ENCODE data around the gene KLHDC10. TPM values are rescaled to one million over a fixed set of nuclear protein-coding genes. Genes with fewer than 3 reads are reported as not detected.

Gene KLHDC10
- total RNA-seq, 1 donor from 2014 or later = 15.6 TPM

DNA sequence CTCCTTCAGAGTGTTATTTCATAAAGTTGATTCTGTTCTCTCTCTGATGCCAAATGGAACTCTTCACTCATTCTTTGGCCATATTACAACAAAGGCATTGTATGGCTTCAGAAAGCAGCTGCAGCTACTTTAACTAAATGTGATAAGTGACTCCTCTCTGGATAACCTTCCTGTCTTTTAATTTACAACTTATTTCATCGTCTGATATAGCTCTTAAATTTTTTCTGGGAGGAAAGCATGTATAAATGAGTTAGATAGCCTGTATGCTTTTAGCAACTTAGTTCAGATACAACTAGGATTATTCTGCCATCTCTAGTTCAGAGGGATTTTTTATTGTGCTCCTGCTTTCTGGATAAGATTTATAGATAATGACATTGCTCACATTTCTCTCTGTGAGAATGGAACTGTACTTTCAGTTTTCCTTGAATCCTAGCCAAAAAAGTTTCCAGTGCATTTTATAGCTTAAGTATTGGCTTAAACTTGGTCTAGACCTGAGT lies 57.5 kb downstream of the KLHDC10 start:
- no peaks in the 10 kb centered on the region for H3K27me3 ChIP-seq (ENCODE audit: control insufficient read depth, insufficient read depth, low read length)
- H3K36me3 ChIP-seq (ENCODE audit: control insufficient read depth, insufficient read depth, low read length) = peaks cover 3% of the 10 kb centered on the region
- no peak overlapping the region for H3K4me3 ChIP-seq (ENCODE audit: low read depth, low read length)
- no peak for DNase-seq (ENCODE audit: low read depth)
- TF ChIP-seq, protein P1, sequence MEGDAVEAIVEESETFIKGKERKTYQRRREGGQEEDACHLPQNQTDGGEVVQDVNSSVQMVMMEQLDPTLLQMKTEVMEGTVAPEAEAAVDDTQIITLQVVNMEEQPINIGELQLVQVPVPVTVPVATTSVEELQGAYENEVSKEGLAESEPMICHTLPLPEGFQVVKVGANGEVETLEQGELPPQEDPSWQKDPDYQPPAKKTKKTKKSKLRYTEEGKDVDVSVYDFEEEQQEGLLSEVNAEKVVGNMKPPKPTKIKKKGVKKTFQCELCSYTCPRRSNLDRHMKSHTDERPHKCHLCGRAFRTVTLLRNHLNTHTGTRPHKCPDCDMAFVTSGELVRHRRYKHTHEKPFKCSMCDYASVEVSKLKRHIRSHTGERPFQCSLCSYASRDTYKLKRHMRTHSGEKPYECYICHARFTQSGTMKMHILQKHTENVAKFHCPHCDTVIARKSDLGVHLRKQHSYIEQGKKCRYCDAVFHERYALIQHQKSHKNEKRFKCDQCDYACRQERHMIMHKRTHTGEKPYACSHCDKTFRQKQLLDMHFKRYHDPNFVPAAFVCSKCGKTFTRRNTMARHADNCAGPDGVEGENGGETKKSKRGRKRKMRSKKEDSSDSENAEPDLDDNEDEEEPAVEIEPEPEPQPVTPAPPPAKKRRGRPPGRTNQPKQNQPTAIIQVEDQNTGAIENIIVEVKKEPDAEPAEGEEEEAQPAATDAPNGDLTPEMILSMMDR (IDR thresholded peaks at IDR 0.05; ENCODE audit: insufficient read depth, low read length, poor library complexity, severe bottlenecking) = no peak

DNA sequence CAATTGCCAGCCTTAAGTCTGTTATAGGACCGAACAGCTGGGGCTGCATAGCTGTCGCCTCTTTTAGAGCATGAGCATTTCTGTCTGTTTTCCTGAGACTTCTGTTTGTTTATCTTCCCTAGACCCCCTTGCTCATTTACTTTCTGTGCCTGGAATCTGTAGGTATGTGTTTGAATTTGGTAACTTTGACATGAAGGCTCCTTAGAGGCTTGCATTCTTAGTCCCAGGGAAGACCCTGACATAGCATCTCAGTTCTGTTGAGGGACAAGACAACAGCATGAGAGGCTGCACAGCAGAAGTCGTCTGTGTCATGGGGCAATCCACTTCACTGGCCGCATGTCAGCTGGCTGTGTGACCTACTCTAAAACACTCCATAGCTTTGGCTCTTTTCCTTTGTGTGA lies 58.7 kb downstream of the KLHDC10 start:
- Histone ChIP-seq H3K27me3 (ENCODE audit: control insufficient read depth, insufficient read depth, low read length) (no peaks in the 10 kb centered on the region), H3K4me3 (ENCODE audit: low read depth, low read length) (no peak overlapping the region), H3K36me3 (ENCODE audit: control insufficient read depth, insufficient read depth, low read length) (peaks cover 3% of the 10 kb centered on the region)
- TF ChIP-seq, protein P1 (IDR thresholded peaks at IDR 0.05; ENCODE audit: insufficient read depth, low read length, poor library complexity, severe bottlenecking) = no peak
- no peak for DNase-seq (ENCODE audit: low read depth)

DNA sequence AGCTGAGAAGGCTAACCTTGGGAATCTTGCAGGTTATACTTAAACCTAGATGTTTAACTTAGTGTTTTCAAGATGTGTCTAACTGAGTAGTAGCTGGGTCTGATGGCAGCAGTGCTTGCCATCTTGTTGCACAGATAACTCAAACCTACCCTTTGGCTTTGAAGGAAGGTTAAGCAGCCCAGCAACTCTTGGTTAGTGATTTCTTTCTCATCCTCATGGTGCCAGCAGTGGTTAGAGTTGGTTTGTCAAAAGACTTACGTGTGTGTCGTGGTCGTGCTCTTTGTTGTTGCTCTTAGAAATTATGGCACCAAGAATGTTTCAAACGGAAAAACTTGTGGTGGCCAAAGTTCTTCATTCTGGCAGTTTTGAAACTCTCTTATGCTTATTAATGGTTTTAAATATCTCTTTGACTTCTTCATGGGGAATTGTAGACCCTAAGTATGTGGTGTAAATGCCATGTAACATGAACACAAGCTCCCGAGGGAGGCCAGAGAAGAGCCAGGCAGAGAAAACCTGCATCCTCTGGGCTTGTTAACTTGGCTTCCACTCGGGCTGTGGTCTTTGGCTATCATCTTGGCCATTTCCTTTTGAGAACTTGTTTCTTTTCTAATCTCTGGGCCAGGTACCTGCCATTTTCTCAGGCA lies 61.0 kb downstream of the KLHDC10 start:
- Histone ChIP-seq H3K27me3 (ENCODE audit: control insufficient read depth, insufficient read depth, low read length) (no peaks in the 10 kb centered on the region), H3K36me3 (ENCODE audit: control insufficient read depth, insufficient read depth, low read length) (peaks cover 5% of the 10 kb centered on the region), H3K4me3 (ENCODE audit: low read depth, low read length) (no peak overlapping the region)
- TF ChIP-seq, protein P1 (IDR thresholded peaks at IDR 0.05; ENCODE audit: insufficient read depth, low read length, poor library complexity, severe bottlenecking) = no peak
- no peak for DNase-seq (ENCODE audit: low read depth)

DNA sequence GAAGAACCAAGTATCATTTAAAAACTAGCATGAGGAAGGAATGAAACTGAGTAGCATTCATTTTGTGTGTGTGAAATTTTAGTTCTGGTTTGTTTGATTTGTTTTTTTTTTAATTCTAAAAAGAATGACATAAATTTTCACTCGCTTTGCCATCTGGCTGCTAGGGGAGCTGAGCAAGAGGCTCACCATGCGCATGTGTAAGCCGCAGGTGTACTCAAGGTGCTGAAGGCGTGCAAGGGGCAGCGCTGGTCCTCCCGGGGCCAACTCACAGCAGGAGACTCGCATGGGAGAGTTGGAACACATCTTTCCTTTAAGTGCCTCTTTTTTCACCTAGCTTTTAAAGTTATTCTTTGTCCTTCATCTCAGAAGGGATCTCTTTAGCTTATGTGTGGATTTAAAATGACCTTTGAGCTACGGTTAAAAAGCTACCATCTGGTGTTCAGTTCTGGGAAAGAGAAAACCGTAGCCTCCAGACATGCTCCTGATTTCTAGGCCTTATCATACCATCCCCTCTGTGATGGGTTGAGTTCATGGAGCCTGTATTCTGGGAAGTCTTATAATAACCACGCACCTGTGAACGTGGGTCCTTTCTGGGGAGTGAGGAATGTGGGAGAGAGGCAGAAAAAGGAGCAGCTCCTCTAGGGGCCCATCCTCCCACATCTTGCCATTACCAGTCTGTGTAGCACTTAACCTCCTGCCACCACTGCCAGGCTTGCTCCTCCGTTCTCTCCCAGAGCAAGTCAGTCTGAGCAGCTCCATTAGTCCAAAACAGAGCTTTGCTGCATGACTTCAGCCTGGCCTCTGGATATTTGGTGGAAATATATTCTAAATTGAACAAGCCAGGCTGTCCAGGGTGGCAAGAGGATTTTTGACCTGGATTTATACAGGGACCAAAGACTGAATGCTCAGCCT lies 61.9 kb downstream of the KLHDC10 start:
- Histone ChIP-seq H3K36me3 (ENCODE audit: control insufficient read depth, insufficient read depth, low read length) (peaks cover 5% of the 10 kb centered on the region), H3K27me3 (ENCODE audit: control insufficient read depth, insufficient read depth, low read length) (no peaks in the 10 kb centered on the region), H3K4me3 (ENCODE audit: low read depth, low read length) (no peak overlapping the region)
- TF ChIP-seq, protein P1 (IDR thresholded peaks at IDR 0.05; ENCODE audit: insufficient read depth, low read length, poor library complexity, severe bottlenecking) = no peak
- no peak for DNase-seq (ENCODE audit: low read depth)

DNA sequence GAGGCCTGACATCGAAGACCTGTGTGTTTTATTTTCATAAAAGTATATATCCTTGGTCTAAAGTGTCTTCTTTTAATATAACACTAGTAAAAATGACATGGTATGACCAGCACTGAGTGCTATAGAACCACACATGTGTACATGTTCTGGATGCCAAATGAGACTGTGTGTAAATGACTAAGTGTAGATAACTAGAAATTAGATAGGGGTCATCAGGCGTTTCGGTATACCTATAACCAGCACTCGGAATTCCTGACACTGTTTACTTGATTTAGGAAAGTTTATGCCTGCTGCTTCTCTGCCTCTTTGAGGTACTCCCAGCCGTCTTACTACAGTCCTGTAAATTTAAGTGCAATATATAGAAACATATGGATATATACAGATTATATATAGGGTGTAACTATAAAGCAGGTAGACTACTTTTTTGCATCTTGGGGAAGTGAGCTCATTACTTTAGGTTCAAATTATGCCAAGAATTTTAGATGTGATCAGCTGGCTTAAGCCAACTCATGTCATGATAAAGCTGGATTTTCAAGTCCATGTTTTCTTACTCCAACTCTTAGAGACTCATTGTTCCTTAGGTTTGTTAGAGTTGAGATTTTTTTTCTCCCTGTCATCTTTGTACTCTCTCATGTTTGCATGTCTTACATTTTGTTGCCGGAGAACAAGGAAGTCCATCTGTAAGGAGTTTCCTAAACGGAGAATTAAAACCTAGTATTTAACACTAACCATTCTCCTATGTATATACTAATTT lies 62.9 kb downstream of the KLHDC10 start:
- DNase-seq (ENCODE audit: low read depth) = no peak
- Histone ChIP-seq H3K36me3 (ENCODE audit: control insufficient read depth, insufficient read depth, low read length) (peaks cover 5% of the 10 kb centered on the region), H3K4me3 (ENCODE audit: low read depth, low read length) (no peak overlapping the region), H3K27me3 (ENCODE audit: control insufficient read depth, insufficient read depth, low read length) (no peaks in the 10 kb centered on the region)
- TF ChIP-seq, protein P1 (IDR thresholded peaks at IDR 0.05; ENCODE audit: insufficient read depth, low read length, poor library complexity, severe bottlenecking) = no peak
